SJSA1 (cell line): ENCODE measurements around the gene SLC25A48. TPM values are rescaled to one million over a fixed set of nuclear protein-coding genes. Genes with fewer than 3 reads are reported as not detected.

ENCODE experiments used
- DNase-seq, 2 experiments: peaks; one replicate each; pipeline ENCODE4 v3.0.0-alpha.2; 2015 to 2020; ENCODE audit warnings: low spot score in 2 of 2, low read depth in 1 of 2
- H3K27ac ChIP-seq: fragments of 250-450 bp; sonication (Bioruptor Pico); 2 replicates; pipeline ENCODE4 v1.5.1; 2020; ENCODE audit warnings: mild to moderate bottlenecking, moderate library complexity
- H3K27me3 ChIP-seq: fragments of 250-450 bp; sonication (Bioruptor Pico); replicated peaks from 2 replicates; pipeline ENCODE4 v1.5.1; 2020; ENCODE audit warnings: mild to moderate bottlenecking, moderate library complexity
- H3K36me3 ChIP-seq: fragments of 250-450 bp; sonication (Bioruptor Pico); 2 replicates; pipeline ENCODE4 v1.5.1; 2020; ENCODE audit warnings: mild to moderate bottlenecking
- H3K4me1 ChIP-seq: fragments of 250-450 bp; sonication (Bioruptor Pico); replicated peaks from 2 replicates; pipeline ENCODE4 v1.6.1; 2021; ENCODE audit warnings: mild to moderate bottlenecking
- H3K4me3 ChIP-seq: fragments of 250-450 bp; sonication (Bioruptor Pico); 2 replicates; pipeline ENCODE4 v1.5.1; 2020; ENCODE audit warnings: mild to moderate bottlenecking
- H3K9me3 ChIP-seq: fragments of 250-450 bp; sonication (Bioruptor Pico); replicated peaks from 2 replicates; pipeline ENCODE4 v1.5.1; 2020; ENCODE audit warnings: mild to moderate bottlenecking
- total RNA-seq: library from RNA; depleted of rRNA; stranded (reverse); fragments of >200 nt; shearing (Covaris generic); gene quantifications from 2 replicates; pipeline ENCODE4 v1.2.3, GENCODE V29; 2014

The SLC25A48 gene
- total RNA-seq, 1 experiment from 2014 or later = not detected

DNA sequence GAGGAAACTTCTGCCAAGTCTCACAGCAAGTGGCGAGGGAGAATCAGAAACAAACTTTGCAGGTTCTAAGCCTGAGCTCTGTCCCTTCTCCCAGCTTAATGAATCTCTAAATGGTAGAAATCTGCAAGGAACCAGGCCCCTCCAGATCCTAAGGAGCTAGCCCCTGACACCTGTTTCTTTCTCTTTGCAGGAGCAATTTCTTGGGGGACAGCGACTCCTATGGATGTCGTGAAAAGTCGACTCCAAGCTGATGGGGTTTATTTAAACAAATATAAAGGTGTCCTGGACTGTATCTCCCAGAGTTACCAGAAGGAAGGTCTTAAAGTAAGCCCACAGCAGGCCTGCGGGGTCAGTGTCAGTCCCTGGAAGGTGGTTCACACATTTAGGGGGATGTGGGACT is 39.4 kb downstream of the SLC25A48 start:
- no peak overlapping the region for H3K27ac ChIP-seq
- no peaks in the 10 kb centered on the region for H3K9me3 ChIP-seq
- H3K4me1 ChIP-seq = no peaks in the 10 kb centered on the region
- peaks cover 12% of the 10 kb centered on the region for H3K27me3 ChIP-seq
- no peak overlapping the region for H3K4me3 ChIP-seq
- no peak for DNase-seq
- H3K36me3 ChIP-seq = no peaks in the 10 kb centered on the region

DNA sequence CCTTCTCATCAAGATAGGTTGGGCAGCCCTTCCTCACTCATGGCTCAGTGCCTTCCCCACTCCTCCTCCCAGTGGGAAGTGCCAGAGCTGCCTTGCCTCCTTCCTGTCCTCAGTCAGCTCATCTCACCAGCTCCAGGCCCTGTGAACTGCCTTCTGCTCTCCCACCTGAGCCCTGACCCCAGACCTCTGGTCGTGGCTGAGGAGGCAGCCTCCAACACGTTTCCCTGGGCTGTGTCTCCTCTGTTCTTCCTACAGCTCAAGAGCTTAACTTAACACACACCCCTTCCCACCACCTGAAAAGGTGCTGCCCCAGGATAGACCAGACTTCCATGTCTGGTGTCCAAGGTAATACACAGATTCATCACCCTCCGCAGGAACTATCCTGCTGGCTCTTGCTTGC is 40.0 kb downstream of the SLC25A48 start:
- no peak for DNase-seq
- no peak overlapping the region for H3K27ac ChIP-seq
- H3K27me3 ChIP-seq = peaks cover 8% of the 10 kb centered on the region
- no peaks in the 10 kb centered on the region for H3K4me1 ChIP-seq
- H3K4me3 ChIP-seq = no peak overlapping the region
- no peaks in the 10 kb centered on the region for H3K36me3 ChIP-seq
- no peaks in the 10 kb centered on the region for H3K9me3 ChIP-seq

DNA sequence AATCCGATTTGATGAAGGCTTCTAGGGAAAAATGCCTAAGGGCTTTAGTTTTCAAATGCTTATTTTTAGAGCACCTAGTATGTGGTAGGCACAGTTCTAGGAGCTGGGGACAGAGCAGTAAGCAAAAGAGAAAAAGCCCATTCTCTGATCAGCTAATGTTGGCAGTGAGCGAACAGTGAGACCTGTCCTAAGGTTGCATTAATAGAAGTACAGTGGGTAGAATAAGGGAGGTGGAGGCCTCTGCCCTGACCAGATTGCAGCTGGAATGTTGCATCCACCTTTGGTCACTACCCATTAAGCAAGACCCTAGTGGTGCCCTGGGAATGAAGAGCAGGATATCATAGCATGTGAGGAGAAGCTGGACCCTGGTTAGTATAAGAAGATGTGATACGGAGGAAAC is 41.1 kb downstream of the SLC25A48 start:
- no peak overlapping the region for H3K4me3 ChIP-seq

DNA sequence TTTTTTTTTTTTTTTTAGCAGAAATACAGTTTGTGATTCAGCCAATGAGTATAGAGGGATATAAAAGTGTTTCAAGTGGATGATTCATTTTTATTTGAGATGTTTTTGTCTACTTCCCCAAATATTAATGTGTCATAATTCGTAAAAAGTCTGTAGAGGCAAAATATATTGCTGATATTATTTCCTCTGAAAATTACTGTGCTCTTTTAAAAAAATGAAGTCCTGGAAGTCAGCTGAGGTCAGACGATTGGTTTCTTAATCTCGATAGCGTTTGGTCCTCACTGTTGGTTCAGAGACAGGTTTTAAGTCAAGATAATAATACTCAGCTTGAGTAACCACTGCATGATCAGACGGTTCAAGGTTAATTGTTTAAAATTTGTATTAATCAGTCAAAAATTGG is 41.7 kb downstream of the SLC25A48 start:
- H3K27ac ChIP-seq = no peak overlapping the region
- no peaks in the 10 kb centered on the region for H3K36me3 ChIP-seq
- no peak overlapping the region for H3K4me3 ChIP-seq
- H3K9me3 ChIP-seq = no peaks in the 10 kb centered on the region
- peaks cover 8% of the 10 kb centered on the region for H3K27me3 ChIP-seq
- H3K4me1 ChIP-seq = peaks cover 5% of the 10 kb centered on the region; the same call in 1 of the 2 replicates
- DNase-seq = no peak

More for the DNA sequence above, 41.1 kb downstream of the SLC25A48 start:
- Histone ChIP-seq H3K4me1 (no peaks in the 10 kb centered on the region; the same call in 1 of the 2 replicates), H3K36me3 (no peaks in the 10 kb centered on the region), H3K27me3 (peaks cover 8% of the 10 kb centered on the region), H3K9me3 (no peaks in the 10 kb centered on the region), H3K27ac (no peak overlapping the region)
- no peak for DNase-seq

DNA sequence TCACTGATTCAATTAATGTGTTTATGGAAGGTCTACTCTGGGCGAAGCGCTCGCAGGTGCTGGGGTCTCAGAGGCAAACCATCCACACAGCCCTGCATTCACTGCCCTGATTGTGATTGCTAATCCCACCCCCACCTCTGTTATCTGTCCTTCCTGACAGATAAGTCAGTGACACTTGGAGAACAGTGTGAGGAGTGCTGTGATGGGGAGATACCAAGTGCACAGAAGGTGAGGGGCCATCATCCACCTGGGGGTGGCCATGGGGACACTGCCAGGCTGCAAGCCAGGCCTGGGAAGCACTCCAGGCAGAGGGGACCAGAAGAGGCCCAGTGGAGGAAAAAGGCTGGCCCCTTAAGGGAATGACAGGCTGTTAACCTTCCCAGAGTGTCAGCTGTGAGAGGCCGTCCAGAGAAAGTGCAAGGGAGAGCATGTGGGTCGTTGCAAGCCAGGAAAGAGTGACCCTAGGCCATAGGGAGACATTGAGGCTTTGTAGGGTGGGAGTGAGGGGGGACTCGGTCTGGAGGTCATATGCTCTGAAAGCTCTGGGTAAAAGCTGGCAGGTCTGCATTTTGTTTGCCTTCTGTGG is 43.2 kb downstream of the SLC25A48 start:
- H3K27me3 ChIP-seq = peaks cover 8% of the 10 kb centered on the region; the same call in 1 of the 2 replicates
- no peak overlapping the region for H3K27ac ChIP-seq
- H3K4me3 ChIP-seq = no peak overlapping the region
- no peak for DNase-seq
- no peaks in the 10 kb centered on the region for H3K36me3 ChIP-seq
- H3K9me3 ChIP-seq = no peaks in the 10 kb centered on the region
- H3K4me1 ChIP-seq = peaks cover 11% of the 10 kb centered on the region; the same call in 1 of the 2 replicates

DNA sequence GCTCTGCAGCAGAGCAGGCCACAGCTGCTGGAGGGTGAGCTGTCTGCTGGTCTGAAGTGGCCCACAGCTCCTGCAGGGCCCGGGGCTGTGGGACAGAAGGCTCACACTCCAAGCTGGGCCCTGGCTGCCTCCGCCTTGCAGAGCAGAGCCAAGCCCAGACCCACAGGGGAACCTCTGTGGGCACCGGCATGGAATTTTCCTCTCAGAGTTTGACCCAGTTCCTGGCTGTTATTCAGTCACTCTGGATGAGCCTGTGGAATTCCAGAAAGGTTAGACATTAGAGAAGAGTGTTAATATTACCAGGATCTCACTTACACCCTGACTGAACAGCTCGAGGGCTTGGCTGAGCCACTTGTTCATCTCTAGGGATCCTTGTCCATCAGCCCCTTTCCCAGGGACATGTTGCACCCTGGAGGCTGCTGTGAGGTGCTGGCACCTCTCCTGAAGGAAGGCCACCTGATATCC is 43.7 kb downstream of the SLC25A48 start:
- no peak overlapping the region for H3K27ac ChIP-seq
- H3K4me3 ChIP-seq = no peak overlapping the region
- H3K36me3 ChIP-seq = no peaks in the 10 kb centered on the region
- DNase-seq = peak in 1 of 2 experiments; percentile 35
- H3K27me3 ChIP-seq = peaks cover 8% of the 10 kb centered on the region; the same call in 1 of the 2 replicates
- no peaks in the 10 kb centered on the region for H3K9me3 ChIP-seq
- peaks cover 11% of the 10 kb centered on the region; the same call in 1 of the 2 replicates for H3K4me1 ChIP-seq

DNA sequence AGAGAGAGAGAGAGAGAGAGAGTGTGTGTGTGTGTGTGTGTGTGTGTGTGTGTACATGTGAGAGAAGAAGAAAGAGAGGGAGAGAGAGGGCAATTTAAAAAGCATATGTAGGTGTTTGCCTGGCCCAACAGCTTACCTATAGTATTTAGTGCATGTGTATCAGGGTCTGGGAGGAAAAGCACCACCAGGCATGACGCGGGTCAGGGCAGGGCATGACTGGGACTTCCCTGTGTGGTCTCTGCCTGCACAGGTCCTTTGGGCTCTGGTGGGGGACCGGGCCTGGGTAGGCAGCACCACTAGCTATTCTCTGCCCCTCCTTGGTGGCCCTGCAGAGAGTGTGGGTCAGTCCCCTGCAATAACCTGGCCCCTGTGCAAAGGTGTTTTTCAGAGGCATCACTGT is 45.1 kb downstream of the SLC25A48 start:
- Histone ChIP-seq H3K4me3 (no peak overlapping the region), H3K4me1 (peaks cover 11% of the 10 kb centered on the region; the same call in 1 of the 2 replicates), H3K27me3 (peaks cover 3% of the 10 kb centered on the region; the same call in 1 of the 2 replicates), H3K36me3 (no peaks in the 10 kb centered on the region), H3K27ac (no peak overlapping the region), H3K9me3 (no peaks in the 10 kb centered on the region)
- no peak for DNase-seq

DNA sequence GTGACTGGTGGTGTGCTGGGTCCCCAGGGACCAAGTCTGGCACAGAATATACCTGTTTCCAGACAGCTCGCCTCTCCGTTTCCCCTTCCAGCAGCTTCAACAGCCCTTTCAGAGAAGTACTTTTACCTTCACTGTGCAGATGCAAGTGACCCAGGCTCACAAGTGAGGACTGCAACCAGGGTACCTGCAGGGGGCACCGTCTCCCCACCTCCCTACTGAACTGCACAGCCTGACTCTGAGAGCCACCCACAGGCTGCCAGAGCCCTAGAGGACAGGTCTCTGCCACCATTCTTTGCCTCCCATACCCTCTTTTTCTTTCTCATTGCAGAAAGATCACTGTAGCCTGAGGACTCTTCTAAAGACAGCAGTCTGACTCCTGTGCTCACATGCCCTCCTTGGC is 45.8 kb downstream of the SLC25A48 start:
- H3K27ac ChIP-seq = no peak overlapping the region
- peak in 1 of 2 experiments; percentile 17 for DNase-seq
- no peaks in the 10 kb centered on the region for H3K36me3 ChIP-seq
- peaks cover 3% of the 10 kb centered on the region; the same call in 1 of the 2 replicates for H3K27me3 ChIP-seq
- H3K4me1 ChIP-seq = peaks cover 11% of the 10 kb centered on the region; the same call in 1 of the 2 replicates
- no peaks in the 10 kb centered on the region for H3K9me3 ChIP-seq
- no peak overlapping the region for H3K4me3 ChIP-seq

DNA sequence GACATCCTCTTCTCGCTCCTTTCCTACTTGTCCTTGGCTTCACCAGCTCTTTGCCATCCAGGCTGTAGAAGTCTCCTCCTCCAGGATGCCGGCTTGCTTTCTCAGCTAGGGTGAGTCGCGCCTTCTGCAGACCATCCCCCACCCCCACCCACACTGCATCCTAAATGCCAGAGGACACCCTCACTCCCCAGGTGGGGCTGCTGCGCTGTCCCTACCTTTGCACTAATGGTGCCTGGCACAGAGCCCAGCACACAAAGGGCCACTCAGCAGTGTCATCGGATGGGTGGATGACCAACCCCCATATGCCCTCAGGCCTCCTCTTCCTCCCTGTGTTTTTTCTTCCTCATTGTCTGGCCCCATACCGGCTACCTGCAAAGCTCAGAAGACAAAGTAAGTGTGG is 46.3 kb downstream of the SLC25A48 start:
- Histone ChIP-seq H3K36me3 (no peaks in the 10 kb centered on the region), H3K27ac (no peak overlapping the region), H3K4me1 (peaks cover 11% of the 10 kb centered on the region; the same call in 1 of the 2 replicates), H3K27me3 (peaks cover under 1% of the 10 kb centered on the region; the same call in 1 of the 2 replicates), H3K9me3 (no peaks in the 10 kb centered on the region), H3K4me3 (no peak overlapping the region)
- peak in 1 of 2 experiments; percentile 10 for DNase-seq

DNA sequence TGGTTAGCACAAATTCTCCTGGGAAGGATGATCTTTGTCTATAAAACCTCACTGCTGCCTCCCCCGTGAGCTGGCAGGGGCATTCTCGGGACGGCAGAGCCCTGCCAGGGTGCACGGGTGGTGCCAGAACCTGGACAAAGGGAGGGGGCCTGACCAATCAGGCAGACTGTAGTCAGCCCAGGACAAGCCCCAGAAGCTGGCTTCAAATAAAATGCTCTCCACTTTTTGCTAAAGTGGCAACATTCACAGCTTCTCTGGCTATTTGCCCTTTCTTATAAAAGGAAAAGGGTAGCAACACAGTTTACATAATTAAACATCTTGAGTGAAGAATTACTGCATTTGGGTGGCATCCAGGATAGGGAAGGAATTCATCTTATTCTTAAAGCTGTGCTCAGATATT is 46.8 kb downstream of the SLC25A48 start:
- Histone ChIP-seq H3K4me1 (peaks cover 11% of the 10 kb centered on the region; the same call in 1 of the 2 replicates), H3K27me3 (no peaks in the 10 kb centered on the region), H3K4me3 (no peak overlapping the region), H3K9me3 (no peaks in the 10 kb centered on the region), H3K27ac (no peak overlapping the region), H3K36me3 (no peaks in the 10 kb centered on the region)
- DNase-seq = peak in 1 of 2 experiments; percentile 21

DNA sequence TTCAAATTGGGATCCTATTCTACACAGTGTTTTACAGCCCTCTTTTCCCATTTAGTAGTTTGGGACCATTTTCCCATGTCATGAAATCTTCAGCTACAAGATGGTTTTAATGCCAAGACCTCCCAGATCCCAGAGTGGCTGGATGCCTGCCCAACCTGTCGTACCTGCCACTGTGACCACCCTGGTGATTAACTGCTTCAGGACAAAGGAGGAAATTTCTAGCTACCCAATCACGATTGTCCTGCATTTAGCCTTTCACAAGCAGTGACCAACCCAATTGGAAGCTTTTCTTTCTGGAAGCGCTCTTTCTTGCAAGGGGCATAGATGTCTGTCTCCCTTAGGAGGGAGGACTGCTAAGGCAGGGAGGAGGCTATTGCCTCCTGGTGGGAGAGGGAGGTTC is 47.4 kb downstream of the SLC25A48 start:
- Histone ChIP-seq H3K4me3 (no peak overlapping the region), H3K4me1 (peaks cover 11% of the 10 kb centered on the region; the same call in 1 of the 2 replicates), H3K27me3 (no peaks in the 10 kb centered on the region), H3K9me3 (no peaks in the 10 kb centered on the region), H3K36me3 (no peaks in the 10 kb centered on the region), H3K27ac (no peak overlapping the region)
- DNase-seq = peak in 1 of 2 experiments; percentile 25

DNA sequence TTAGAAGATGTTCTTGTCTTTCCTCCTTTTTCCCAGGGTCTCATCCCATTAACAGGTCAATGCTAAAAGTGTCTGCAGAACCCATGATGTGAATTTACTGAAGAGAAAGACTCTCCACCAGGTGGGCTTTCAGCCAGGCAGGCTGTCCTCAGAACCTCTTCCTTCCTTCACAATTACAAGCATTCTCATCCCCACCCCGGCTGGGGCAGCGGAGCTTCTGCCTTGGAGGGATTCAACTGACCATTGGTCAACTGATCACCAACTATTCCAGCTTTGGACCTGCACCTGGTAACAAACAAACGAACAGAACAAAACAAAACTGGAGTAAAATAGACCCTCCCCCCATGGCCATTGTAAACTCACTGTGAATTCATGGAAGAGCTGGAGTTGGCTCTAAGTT is 48.6 kb downstream of the SLC25A48 start:
- H3K9me3 ChIP-seq = no peaks in the 10 kb centered on the region
- H3K4me1 ChIP-seq = peaks cover 11% of the 10 kb centered on the region; the same call in 1 of the 2 replicates
- no peak overlapping the region for H3K27ac ChIP-seq
- H3K4me3 ChIP-seq = no peak overlapping the region
- no peak for DNase-seq
- no peaks in the 10 kb centered on the region for H3K27me3 ChIP-seq
- no peaks in the 10 kb centered on the region for H3K36me3 ChIP-seq

DNA sequence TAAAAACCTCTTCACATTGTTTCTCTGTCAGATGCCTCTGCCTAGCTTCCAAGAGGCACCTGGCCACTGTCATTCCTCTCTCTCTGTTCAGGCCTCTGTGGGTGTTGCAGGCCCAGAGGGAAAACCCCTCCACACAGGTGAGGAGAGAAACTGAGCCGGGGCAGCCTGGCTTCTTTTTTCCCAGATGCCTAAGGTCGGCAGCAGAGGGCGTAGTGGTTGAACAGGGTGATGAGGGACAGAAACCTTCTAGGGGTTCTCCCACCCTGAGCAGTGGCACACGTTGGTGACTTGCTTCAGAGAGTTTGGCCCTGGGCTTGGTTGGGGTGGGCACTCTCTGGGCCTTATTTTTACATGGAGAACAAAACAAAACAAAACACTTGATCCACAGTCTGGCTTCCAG is 49.0 kb downstream of the SLC25A48 start:
- H3K4me1 ChIP-seq = peaks cover 11% of the 10 kb centered on the region; the same call in 1 of the 2 replicates

DNA sequence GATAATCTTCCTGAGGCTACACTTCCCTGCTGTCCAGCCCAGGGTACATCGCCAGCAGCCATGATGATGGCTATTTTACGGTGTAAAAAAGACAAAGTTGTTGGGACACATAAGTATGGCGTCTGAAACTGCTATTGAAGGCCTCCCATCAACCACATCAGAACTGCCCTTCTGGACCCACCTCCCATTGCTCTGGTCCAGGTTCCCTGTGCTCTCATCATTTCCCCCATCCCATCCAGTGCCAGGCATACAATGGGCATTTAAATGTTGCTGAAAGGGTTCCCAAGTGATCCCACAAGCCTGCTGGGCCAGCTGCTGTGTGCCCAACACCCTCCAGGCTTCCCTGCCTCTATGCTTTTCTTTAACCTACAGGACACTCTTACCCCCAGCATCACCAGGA is 50.6 kb downstream of the SLC25A48 start:
- no peak overlapping the region for H3K4me3 ChIP-seq
- no peaks in the 10 kb centered on the region for H3K27me3 ChIP-seq
- H3K36me3 ChIP-seq = no peaks in the 10 kb centered on the region
- peaks cover 11% of the 10 kb centered on the region; the same call in 1 of the 2 replicates for H3K4me1 ChIP-seq
- no peak for DNase-seq
- H3K27ac ChIP-seq = no peak overlapping the region
- no peaks in the 10 kb centered on the region for H3K9me3 ChIP-seq

More for the DNA sequence above, 49.0 kb downstream of the SLC25A48 start:
- Histone ChIP-seq H3K4me3 (no peak overlapping the region), H3K9me3 (no peaks in the 10 kb centered on the region), H3K36me3 (no peaks in the 10 kb centered on the region), H3K27me3 (no peaks in the 10 kb centered on the region), H3K27ac (no peak overlapping the region)
- no peak for DNase-seq
